ENCODE measurements around the gene AMT. TPM values are rescaled to one million over a fixed set of nuclear protein-coding genes. Genes with fewer than 3 reads are reported as not detected.

AMT gene
- total and polyA plus RNA-seq, 2 of the 13 experiments (the other 11 are each of a cell fraction or from before 2014, with no cell fraction given) = 35.3 to 59.0 TPM

DNA sequence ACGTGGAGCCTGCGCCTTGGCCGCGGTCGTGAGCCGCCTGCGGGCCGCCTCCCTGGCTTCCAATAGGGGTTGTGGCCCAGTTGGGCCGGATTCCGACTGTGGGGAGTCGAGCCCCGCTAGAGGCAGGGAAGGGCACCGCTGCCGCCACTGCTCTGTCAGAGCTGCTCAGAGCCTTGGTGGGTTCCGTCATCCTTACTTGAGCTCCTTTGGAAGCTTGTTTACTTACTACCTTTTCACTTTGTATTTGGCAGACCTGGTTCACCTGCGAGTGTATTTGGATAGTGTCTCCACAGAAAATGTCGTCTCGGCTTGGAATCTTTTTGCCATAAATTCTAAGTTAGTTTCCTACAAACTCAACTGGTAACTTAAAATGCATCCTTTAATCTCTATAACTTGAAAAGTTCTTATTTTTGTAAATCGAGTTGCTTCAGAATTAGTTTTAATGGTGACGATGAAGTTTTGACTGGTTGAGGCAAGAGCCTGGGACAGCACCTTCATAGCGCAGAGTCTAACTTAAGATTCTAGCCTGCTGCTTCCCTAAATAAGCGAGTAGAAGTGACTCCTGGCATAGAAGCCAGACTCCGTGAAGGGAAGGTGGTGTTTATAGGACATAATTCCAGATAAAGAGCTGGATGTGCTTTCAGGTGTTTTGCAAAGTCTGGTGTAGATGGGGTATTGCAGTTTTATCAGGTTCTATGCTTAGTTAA is 48.6 kb upstream of the AMT start (continued):
- TF ChIP-seq, protein P1, sequence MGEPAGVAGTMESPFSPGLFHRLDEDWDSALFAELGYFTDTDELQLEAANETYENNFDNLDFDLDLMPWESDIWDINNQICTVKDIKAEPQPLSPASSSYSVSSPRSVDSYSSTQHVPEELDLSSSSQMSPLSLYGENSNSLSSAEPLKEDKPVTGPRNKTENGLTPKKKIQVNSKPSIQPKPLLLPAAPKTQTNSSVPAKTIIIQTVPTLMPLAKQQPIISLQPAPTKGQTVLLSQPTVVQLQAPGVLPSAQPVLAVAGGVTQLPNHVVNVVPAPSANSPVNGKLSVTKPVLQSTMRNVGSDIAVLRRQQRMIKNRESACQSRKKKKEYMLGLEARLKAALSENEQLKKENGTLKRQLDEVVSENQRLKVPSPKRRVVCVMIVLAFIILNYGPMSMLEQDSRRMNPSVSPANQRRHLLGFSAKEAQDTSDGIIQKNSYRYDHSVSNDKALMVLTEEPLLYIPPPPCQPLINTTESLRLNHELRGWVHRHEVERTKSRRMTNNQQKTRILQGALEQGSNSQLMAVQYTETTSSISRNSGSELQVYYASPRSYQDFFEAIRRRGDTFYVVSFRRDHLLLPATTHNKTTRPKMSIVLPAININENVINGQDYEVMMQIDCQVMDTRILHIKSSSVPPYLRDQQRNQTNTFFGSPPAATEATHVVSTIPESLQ (CRISPR knock-in tag; conservative IDR thresholded peaks at IDR 0.05) = 0 out of 2 replicates have a peak, but pooled peaks have one; percentile 4
- TF ChIP-seq, protein P2, sequence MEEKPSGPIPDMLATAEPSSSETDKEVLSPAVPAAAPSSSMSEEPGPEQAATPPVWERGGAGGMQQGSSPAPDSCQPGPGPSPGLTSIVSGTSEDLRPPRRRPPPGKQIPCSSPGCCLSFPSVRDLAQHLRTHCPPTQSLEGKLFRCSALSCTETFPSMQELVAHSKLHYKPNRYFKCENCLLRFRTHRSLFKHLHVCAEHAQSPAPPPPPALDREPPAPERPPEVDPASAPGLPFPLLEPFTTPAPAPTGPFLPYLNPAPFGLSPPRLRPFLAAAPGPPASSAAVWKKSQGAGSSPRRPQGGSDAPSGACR (CRISPR knock-in tag; IDR thresholded peaks at IDR 0.05) = no peak
- TF ChIP-seq PAWR (CRISPR knock-in tag; IDR thresholded peaks at IDR 0.05; ENCODE audit: borderline replicate concordance) (no peak), ZFAT (CRISPR knock-in tag; conservative IDR thresholded peaks at IDR 0.05) (0 out of 2 replicates have a peak, but pooled peaks have one; percentile 37), ZSCAN25 (CRISPR knock-in tag; IDR thresholded peaks at IDR 0.05) (no peak), ARNTL (CRISPR knock-in tag; IDR thresholded peaks at IDR 0.05) (no peak), KMT2A (CRISPR knock-in tag; IDR thresholded peaks at IDR 0.05) (no peak), SNAI1 (CRISPR knock-in tag; IDR thresholded peaks at IDR 0.05; ENCODE audit: borderline replicate concordance) (no peak), SOX6 (IDR thresholded peaks at IDR 0.05) (no peak), SOX6 (CRISPR knock-in tag; IDR thresholded peaks at IDR 0.05) (no peak), ZNF800 (CRISPR knock-in tag; IDR thresholded peaks at IDR 0.05) (peak; percentile 69), AKAP8 (CRISPR knock-in tag; IDR thresholded peaks at IDR 0.05) (no peak), ZSCAN9 (CRISPR knock-in tag; IDR thresholded peaks at IDR 0.05; ENCODE audit: borderline replicate concordance) (no peak), ZNF619 (CRISPR knock-in tag; IDR thresholded peaks at IDR 0.05) (no peak), RBFOX2 (IDR thresholded peaks at IDR 0.05; ENCODE audit: low read depth, low read length) (no peak), PITX1 (CRISPR knock-in tag; IDR thresholded peaks at IDR 0.05) (no peak), NCOR1 (IDR thresholded peaks at IDR 0.05; ENCODE audit: borderline replicate concordance, low read length) (no peak)
- TF ChIP-seq, protein P3, sequence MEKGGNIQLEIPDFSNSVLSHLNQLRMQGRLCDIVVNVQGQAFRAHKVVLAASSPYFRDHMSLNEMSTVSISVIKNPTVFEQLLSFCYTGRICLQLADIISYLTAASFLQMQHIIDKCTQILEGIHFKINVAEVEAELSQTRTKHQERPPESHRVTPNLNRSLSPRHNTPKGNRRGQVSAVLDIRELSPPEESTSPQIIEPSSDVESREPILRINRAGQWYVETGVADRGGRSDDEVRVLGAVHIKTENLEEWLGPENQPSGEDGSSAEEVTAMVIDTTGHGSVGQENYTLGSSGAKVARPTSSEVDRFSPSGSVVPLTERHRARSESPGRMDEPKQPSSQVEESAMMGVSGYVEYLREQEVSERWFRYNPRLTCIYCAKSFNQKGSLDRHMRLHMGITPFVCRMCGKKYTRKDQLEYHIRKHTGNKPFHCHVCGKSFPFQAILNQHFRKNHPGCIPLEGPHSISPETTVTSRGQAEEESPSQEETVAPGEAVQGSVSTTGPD (CRISPR knock-in tag; IDR thresholded peaks at IDR 0.05) = no peak
- TF ChIP-seq, protein P4, sequence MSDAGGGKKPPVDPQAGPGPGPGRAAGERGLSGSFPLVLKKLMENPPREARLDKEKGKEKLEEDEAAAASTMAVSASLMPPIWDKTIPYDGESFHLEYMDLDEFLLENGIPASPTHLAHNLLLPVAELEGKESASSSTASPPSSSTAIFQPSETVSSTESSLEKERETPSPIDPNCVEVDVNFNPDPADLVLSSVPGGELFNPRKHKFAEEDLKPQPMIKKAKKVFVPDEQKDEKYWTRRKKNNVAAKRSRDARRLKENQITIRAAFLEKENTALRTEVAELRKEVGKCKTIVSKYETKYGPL (CRISPR knock-in tag; IDR thresholded peaks at IDR 0.05) = no peak
- TF ChIP-seq, protein P5, sequence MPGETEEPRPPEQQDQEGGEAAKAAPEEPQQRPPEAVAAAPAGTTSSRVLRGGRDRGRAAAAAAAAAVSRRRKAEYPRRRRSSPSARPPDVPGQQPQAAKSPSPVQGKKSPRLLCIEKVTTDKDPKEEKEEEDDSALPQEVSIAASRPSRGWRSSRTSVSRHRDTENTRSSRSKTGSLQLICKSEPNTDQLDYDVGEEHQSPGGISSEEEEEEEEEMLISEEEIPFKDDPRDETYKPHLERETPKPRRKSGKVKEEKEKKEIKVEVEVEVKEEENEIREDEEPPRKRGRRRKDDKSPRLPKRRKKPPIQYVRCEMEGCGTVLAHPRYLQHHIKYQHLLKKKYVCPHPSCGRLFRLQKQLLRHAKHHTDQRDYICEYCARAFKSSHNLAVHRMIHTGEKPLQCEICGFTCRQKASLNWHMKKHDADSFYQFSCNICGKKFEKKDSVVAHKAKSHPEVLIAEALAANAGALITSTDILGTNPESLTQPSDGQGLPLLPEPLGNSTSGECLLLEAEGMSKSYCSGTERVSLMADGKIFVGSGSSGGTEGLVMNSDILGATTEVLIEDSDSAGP (CRISPR knock-in tag; IDR thresholded peaks at IDR 0.05; ENCODE audit: borderline replicate concordance) = 0 out of 2 replicates have a peak, but pooled peaks have one; percentile 10

All from HepG2 (cell line).